HG03558 (cell line): ENCODE data around the gene CREB5.

Source experiments
- ATAC-seq: cut with Tn5 transposase; IDR thresholded peaks from one replicate; pipeline ENCODE4 v1.9.1; 2021; ENCODE audit warnings: moderate number of reproducible peaks; ENCODE audit not compliant: unreplicated experiment; ENCODE audit errors: extremely low read depth

CREB5 gene

DNA sequence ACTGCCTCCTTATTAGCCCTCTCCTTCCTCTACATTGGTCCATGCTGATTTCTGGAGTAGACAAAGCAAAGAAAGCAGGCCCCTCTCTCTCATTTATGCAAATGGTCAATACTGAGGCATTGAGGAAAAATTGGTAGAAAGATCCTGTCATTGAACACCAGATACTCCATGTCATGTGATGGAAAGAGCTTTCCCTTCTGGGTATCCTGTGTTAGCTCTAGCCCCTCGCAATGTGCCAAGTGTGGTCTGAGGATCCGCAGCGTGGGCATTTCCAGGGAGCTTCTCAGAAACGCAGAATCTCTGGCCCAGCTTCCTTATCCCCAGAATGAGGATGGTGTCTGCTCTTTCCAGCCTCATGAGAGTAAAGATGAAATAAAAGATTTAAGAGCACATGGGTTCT is 159.1 kb downstream of the CREB5 start:
- ATAC-seq: no peak

DNA sequence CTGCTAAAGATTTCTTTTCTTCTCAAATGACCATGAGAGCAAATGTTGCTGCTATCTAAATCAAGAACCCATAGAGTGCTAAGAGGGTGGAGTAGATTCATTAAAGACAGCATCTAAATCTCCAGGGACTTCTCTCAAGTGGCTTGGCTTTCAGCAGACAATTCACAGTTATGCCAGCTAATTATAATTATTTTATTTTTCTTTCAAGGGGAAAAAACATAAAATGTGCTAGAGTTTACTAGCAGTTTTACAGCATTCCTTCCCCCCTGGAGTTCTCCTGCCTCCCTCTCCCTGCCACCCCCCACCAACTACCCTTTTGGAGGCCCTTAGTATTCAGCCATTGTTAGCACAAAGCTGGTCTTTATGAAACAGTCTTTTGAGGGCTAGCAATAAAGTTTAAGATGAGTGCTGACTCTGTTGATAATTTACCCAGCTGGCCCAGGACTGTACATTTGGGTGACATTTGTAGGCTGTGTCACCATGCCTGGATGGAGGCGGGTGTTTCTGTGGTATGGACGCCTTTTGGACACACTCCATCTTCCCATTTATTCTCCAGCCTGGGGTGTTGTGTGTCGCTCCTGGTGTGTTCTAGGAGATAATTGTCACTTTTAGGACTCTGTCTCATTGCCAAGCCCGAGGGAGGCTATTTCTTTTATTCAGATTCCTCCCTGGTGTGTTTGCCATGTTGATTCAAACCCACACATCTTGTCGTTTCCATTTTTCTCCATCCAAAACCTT is 160.2 kb downstream of the CREB5 start:
- no peak for ATAC-seq

DNA sequence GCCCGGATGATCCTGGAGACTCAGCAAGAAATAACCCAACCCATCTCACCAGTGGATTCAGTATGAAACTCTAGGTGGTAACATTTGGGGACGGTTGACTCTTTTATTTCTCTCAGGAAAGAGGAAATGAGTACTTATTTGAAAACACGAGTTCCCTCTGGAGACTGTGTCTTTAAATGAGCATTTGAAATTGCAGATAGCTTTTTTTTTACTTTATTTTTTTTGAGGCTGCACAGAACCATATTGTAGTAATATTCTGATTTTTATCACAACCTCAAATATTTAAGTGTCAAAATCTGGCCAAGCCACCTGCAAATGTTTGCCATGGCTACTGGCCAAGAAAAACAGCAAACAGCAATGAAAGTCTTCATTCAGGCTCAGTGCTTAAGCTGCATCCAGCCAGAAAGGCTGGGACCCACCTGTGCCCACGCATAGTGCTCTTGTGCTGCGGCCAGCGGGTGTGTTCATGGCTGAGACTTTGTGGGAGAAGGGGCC is 160.8 kb downstream of the CREB5 start:
- no peak for ATAC-seq

DNA sequence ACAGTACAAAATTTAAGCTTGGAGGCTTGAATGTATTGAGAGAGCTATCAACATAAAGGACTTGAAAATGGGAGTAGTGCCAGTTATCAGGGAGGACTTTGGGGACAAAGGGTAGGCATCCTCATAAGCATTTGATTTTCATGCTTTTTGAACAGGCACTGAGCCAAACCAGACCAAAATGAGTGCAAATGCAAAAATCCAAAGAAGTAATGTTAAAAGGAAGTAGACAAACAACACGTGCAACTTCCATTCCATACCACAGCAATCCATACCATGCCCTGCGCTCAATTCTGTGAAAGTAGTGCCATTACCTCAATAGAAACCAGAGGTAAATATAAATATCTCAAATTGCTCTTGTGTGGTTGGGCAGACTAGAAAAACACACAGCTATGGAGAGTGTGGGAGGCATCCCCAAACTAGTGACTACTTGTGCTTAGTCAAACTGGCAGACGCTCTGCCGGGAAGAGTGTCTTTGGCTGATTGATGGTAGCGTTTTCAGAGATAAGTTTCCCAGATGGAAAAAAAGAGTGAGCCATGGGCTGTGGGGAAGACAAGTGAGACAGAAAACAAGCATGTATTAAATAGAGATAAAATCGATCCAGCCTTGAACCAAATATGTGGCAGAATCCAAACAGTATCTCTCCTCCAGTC is 161.5 kb downstream of the CREB5 start:
- no peak for ATAC-seq

DNA sequence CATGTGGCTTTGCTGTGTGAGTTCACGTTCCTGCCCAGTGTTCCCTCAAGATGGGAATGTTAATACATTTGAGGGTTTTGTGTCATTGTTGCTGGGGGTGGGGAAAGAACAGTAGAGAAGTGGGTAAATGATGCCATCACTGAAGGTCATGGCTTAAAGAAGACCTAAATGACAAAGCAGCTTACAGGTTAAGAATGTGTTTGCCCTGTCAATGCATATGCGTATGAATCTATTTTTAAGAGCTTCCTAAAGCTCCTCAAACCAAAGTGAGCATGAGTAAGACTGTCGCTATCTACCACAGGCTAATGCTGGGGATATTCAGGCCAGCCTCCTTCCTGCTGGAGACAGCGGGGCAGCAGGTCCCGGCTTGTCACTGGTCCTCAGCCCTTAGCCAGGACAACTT is 162.9 kb downstream of the CREB5 start:
- ATAC-seq: no peak

DNA sequence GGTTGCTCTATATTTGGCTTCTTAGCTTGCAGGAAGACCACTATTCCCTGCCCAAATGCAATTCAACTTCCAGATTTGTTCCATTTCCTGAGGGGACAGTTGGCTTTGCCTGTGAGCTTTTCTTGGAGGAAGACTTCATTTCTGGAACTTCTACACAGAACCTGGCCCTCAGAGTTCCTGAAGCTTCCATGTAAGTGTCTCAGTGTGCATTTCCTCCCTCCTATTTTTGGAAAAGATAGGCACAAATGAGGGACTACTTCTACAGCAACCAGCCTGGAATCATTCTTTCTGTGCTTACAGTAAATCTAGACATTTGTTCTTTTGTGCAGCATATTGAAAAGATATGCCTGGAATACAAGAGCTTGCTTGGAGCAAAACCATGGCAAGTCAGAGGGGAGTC is 164.3 kb downstream of the CREB5 start:
- no peak for ATAC-seq

DNA sequence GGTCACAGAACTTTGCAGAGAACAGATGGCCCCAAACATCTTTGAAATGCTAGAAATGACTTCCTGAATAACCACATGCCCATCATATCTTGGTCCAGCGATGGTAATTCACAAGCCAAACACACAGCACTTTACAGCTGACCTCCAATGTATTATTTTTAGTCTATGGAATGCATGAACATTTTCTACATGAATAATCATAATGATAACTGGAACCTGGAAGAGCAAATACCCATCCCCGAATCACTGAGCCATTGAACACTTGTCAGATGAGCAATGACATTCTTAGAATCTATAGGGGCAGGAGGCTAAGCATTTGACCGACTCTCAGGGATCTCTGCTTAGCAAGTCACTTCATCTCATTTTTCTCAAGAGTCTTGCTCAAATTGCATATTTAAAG is 167.3 kb downstream of the CREB5 start:
- ATAC-seq: no peak

DNA sequence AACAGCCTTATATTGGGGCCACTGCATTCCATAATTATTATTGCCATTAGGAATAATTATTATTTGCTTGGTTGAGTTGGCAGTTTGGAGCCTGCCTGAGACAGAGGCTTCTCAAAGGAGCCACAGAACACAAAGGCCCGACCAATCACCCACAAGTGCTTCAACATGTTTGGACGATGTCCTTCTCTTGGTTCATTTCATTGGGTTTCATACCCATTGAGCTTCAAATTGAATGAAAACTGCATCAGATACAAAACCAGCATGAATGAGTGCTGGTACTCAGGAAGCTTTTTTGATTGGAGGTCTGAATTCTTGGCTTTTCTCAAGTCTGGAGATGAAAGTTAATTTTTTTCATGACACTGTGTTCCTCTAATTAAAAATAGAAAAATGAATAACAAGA is 168.3 kb downstream of the CREB5 start:
- ATAC-seq: no peak

DNA sequence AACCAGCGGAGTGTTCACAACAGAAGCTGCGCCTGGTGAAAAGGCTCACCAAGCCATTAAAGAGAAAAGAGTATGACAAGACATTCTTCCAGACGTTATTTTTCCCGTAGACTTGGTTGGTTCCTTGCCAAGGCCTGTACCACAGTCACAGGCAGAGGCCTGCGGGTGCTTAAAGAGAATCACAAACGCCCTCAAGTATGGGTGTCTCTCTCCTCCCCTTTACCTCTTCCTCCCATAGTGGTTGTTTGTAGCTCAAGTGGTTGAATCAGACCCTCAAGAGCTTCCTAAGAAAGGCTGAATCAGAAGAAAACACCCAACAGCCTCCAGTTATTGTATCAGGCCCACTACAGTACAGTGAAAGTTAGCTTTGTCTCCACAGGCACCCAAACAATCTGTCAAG is 169.0 kb downstream of the CREB5 start:
- no peak for ATAC-seq

DNA sequence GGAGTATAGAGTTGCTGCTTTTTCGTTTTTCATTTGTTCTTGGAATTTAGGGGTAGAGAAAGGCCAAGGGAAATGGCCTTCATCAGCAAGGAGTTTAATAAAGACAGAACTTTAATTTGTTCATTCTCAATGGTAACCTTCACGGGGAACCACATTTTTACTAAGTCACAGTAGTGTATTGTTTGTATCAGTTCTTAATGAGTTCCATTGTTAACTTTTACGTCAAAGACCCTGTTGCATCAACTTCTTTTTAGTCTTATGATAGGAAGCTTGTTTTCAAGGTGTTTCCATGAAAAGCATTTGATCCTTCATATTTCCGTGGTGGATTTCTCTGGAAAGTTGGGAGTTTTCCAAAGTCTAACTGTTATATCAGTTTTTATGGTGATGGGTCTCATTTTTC is 169.9 kb downstream of the CREB5 start:
- no peak for ATAC-seq

DNA sequence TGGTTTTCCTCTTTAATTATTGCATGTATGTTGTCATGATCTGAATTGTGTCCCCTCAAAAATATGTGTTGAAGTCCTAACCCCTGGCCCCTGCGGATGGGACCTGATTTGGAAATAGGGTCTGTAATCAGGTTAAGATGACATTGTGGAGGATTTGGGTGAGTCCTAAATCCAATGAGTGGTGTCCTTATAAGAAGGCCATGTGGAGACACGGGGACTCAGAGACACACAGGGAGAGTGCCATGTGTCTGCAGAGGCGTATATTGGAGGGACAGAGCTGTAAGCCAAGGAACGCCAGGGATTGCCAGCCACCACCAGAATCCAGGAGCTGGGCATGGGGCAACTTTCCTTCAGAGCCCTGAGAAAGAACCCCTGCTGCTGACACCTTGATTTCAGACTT is 171.9 kb downstream of the CREB5 start:
- ATAC-seq: no peak

DNA sequence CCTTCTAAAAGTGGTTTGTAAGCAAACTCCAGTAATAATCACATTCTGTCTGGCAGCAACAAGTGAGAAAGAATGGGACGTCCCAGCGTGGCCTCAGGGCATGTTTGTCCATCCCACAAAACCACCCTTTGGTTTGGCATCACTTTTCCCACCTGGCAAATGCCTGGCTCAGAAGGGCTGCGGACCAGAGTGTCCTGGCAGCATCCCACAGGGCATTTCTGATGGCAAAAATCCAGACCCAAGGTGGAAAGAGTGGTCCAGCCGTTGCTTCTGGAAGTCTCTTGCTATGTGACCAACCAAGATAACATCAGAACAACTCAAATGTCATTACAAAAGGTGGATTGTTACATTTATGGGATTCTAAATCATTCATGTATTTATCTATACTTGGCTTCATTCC is 174.4 kb downstream of the CREB5 start:
- no peak for ATAC-seq

DNA sequence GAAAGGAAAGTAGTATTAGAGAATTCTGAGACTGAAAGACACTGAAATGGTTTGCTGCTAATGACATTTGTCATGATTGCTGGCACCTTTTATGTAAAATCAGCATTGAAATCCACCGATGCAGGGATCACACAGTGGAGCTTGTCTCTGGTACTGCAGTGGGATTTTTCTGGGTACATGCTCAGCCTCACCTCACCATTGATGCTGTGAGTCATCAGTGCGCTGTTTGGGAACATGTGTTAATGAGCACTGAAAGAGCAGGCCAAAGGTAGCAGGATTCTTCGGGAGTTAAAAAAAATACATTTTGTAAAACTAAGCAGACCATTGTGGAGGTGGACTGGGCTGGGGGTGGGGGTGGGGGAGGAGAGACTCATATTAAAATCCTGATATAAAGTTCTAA is 174.9 kb downstream of the CREB5 start:
- ATAC-seq: no peak

DNA sequence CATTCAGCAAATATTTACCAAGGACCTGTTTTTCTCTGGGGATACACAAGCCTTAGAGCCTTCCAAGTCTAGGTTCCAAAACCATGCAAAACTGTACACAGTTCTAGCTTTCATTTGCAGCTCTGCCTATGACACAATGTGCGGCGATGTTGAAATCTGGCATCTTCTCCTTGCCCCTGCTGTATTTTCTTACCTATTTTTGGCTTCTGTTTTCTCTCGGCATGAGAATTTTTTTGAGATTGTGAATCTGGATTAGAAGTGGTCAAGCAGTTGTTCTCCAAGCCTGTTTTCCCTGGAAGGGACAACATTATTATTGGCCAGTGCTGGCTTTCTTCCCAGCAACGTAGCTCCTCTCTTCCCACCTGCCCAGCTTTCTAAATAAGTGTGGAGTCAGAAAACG is 176.3 kb downstream of the CREB5 start:
- ATAC-seq: no peak

DNA sequence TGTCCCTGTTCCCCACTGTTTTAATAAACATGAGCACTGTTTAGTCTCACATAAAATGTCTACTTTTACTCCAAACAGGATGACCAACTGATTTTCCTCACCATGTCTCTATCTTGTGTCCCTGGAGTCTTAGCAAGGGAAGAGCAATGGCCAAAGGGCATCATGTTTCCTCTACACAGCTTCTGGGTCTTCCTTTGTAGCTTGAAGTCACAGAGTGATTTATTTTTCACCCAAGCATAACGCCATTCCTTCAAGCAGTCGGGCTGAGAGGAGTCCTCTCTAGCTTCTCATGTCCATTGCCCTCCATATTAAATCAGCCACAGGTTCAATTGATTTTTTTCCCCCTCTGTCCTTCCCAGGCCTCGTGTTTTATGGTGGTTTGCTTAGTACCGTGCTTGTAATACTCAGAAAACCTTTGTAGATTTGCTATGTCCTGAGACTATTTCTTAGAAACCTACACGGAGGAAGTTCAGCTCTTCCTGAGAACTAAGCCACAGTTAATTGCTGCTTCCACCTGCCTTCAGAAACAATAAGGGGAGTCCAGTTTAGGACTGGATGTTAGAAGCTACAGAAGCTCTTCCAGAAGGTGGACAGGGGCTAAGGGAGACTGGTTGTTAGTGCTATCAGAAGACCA is 178.8 kb downstream of the CREB5 start:
- ATAC-seq: no peak

DNA sequence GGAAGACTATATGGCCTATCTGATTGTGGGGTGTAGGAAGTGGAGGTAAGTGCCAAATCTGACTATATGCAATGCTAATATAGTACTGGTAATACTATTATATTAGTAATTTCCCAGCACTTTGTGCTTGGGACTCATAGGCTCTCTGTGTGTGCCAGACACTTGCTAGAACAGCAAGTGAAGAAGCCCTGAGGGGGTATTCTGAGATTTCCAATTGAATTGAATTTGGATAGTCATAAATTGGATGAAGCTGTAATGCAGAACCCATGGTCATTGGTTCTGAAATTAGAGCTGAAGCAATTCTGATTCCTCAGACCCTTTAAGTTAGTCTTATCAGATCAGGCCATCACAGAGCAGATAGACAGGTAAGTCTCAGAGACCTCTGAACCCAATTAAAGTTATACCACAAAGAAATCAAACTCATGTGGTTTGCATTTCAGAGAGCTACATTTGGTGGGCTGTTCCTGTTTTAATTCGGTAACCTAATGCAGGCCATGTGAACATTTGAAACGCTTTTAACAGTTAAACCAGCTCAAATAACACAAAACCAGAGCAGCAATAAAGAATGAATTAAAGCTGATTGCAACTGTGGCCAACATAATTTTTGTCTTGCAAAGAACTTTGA is 179.5 kb downstream of the CREB5 start:
- ATAC-seq: no peak

DNA sequence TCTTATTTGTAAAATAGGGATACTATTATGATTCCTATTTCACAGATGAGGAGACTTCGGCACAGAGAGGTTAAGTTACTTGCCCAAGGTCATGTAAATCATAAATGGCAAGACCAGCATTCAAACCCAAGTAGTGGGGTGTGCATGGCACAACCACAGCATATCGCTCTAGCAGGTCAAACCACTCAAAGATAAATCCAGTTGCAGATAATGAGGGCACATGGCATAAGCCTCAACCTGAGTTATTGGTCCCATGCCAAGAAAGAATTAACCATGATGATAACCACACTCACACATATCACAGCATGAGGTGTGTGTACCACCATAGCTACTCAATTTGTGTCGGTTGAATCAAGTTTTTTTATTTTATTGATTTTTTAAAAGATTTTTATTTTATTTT is 180.5 kb downstream of the CREB5 start:
- ATAC-seq: no peak

DNA sequence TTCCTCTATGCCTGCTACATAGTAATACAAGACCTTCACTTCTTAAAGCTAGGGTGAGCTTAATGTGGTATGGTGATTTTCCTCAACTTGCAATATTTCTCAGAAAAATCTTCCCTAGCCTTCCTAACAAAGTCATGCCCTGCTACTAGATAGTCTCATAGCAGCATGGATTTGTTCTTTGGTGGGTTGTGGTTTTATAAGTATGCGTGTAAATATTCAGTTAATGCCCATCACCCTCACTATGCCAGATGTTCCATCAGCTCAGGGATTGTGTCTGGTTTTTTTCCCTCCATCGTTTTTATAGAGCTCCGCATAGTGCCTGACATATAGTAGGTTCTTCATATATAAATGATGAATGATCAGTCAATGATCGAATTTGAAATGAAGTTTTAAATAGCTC is 182.8 kb downstream of the CREB5 start:
- ATAC-seq: no peak

DNA sequence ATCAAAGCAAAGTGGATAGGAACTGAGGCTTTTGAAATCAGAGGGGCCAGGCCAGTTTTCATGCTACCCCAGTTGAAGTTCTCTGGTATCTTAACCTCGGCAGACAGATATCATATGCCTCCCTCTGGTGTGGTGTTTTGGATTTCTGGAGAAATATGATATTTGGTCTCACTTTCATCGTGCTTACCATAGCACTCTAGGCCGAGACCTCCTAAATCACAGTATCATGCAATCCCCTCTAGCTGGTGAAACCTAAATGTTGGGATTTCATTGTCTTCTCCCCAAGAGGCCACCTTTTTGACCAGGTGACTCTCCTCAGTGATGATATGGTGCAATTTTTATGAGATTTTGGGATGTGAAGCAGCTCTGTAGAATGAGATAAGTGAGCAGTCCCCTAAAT is 183.5 kb downstream of the CREB5 start:
- no peak for ATAC-seq

DNA sequence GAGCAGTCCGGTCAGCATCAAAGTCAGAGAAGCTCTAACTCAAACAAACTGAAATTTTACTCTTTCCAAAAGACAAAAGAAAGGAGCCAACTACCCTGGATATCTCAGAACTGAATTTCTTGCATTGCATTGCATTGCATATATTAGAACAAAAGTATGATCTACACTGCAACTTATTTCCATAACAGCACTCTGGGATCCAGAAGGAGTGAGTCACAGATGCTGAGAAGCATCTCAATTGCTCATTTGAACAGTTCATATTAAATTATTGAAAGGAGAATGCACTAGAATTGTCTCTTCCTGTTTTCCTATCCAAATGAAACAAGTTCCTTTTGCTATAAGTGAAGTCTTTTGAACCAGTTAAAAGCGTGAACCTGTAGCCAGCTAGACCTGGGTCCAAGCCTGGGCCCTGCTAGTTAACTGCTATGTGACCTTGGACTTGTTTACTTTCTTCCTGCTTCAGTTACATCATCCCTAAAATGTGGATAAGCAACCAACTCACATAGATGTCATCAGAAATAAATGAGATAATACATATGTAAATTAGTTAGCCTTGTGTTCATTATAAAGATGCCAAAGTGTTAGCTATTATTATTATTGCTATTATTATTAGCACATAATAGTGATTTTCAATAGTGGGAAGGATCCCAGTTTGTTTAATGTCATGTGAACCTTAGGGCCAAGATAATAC is 184.1 kb downstream of the CREB5 start:
- no peak for ATAC-seq

DNA sequence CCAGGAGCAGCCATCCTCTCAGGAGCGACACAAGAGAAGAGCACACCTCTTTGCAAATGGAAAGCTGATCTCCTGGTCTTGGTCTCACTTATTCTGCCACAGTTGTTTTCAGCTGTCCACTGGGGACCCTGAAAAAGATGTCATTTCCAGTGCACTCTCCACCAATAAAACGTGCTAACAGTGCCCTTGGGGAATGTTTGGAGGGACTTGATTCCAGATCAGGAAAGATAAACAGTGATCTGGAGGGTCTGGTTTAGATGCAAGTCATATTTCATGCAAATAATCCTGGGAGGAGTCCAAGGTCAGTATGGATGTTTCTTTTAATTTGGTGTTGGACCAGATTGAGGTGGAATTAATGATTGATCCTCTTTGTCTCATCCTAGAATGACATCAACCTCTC is 185.0 kb downstream of the CREB5 start:
- no peak for ATAC-seq
